GM21360 (cell line): ENCODE measurements around the gene CHD9.

Experiments used
- ATAC-seq: cut with Tn5 transposase; IDR thresholded peaks from one replicate; pipeline ENCODE4 v1.9.1; 2021; ENCODE audit warnings: mild to moderate bottlenecking, moderate library complexity; ENCODE audit not compliant: unreplicated experiment

The CHD9 gene

DNA sequence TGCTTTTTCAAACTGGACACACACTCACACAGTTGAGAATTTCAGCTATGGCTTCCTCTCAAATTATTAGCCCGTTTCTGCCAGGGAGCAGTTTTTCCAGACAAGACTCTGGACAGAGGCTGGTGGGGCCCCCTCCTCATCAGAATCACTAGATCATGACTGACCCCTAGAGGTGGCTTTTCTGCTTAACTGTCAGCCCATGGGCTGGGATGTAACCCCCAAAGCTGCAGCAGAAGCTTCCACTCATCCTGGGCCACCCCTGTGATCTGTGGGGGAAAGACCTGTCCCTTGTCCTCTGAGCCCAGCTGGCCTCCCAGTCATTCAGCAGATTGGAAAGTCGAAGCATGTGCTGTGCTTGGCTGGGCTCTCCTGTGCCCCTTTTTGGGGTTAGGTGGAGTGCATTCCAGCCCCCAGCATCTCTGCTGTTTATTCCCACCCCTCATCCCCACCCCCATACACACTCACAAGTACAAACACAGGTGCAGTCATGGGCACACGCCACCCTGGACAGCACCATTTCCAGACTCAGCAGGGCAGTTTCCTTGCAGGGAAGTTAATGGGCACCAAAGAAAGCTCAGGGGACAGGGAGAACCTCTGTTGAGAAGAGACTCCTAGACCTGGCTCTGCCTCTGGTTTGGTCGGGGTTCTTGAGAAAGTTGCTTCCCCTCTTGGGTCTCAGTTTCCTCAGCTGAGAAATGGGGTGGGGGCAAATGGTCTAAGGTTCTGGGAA lies 301.9 kb downstream of the CHD9 start:
- ATAC-seq, result no peak

DNA sequence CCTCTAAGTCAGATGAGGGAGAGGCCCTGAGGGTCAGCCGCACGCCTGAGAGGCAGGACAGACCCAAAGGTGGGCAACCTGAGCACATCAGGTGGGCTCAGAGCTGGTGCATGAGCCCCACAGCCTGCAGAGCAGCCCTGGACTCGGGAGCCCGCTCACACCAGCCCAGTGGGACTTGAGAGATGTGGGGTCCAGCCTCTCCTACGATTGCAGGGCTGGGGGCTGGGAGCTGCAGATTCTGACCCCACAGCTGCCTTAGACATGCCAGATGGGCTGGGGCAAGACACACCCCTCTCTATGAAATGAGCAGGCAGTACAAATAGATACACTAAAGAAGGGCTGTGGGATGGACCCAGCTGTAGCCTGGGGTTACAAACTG lies 302.4 kb downstream of the CHD9 start:
- ATAC-seq, result no peak

DNA sequence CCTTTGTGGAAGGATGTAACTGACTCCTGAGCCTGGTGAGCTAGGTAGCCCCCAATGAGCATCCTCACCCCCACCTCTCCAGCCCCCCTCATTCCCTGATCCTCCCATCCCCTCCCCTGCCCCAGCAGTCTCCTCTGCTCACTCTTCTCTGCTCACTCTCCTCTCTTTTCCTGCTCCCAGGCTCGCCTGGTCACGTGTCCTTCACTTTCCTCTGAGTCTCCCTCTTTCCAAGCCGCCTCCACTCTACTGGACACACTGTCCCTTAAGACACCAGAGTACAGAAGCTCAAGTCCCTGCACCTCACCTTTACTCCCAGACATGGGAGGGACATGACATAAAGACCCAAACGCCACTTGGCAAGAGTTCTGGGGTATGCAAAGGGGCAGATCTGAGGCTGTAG lies 303.2 kb downstream of the CHD9 start:
- no peak for ATAC-seq

DNA sequence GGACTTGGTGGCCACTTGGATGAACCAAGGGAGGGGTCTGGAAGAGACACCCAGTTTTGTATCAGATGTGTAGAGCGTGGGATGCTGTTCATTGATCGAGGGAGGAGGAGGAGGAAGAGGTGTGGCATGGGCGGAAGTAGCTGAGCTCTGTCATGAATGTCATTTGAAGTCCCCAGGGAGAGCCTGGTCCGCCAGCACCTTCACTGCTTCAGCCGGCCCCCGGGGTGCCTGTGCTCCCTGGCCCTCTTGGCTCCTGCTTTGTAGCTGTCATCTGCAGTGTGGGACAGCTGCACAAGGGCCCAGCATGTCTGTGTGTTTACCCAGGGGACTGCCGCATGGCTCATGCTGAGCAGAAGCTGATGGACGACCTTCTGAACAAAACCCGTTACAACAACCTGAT lies 304.1 kb downstream of the CHD9 start:
- ATAC-seq, result no peak

DNA sequence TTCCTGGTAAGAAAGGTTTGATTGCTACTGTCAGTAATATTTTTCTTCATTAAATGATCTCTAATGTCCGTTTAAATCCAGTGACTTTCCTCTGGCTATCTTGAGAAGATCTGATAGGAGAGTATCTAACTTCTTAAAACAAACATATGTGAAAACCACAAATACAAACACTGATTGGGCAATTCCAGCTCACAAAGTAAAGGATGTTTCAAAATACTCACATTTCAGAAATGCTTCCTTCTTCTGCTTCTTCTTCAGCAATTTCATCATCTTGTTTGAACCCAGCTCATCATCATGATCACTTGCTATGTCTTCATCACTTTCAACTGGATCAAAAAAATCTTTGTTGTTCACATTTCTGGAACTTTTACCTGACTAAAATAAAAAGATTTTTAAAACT lies 315.1 kb downstream of the CHD9 start:
- no peak for ATAC-seq

DNA sequence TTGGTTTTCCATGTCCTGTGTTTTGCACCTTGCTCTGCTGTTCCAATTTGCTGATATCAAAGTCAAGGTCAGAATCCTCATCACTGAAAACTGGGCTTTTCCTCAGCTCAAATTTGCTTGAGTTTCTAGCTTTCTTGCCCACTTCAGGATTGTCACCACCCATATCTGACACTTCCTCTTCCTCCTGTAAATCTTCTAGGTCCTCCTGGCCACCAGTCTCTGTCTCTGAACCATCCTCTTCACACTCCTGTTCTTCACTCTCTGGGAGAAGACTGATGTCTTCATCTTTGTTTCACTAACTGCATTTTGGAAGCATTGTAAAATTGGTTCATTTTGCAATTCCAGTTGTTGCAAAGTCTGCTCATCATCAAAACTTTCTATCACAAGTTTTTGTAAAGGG lies 316.0 kb downstream of the CHD9 start:
- ATAC-seq, result no peak

DNA sequence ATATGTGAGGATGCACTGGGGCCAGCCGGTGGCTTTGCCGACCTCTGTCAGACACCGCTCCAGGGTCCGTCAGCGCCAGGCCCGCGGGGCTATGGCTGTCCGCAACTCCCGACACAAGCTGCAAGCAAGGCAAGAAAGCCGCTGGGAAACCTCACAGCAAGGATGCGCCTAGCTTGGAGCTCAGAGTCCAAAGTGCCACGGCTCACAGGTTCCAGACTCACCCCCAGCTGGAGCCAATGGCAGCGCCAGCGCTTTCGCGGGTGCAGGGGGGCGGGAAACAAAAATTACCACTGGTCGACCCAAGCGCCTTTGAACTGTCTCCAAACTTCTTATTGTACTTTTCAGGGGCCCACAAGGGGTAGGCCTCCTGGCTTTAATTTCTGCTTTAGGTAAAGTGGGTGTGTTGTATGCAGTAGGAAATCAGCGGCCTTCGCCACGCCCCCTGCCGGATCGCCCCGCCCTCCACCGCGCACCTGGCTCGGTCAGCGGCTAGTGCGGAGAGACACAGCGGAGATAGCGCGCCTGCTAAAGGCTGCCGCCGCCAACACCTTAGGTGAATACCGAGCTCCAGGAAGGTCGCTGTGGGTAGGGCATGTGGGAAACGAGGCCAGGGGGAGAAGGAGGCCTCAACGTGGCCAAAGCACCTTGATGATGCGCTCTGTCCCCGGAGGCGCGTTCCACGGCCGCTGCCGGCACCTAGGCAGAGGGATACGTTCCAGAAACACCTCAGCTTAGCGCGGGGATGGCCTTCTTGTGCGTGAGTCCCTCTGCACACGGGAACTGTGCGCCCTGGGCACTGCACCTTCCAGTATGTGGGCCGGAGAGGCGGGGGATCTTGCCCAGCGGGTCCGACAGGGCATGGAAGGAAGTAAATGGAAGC lies 318.4 kb downstream of the CHD9 start:
- ATAC-seq, result no peak

DNA sequence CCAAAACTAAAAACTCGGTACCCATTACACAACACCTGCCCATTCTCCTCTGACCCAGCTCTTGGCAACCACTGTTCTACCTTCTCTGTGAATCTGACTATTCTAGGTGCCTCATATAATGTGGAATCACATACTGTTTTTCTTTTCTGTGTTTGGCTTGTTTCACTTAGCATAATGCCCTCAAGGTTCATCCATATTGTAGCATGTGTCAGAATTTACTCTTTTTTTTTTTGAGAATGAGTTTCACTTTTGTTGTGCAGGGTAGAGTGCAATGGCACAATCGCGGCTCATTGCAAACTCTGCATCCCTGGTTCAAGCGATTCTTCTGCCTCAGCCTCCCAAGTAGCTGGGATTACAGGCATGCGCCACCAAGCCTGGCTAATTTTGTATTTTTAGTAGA lies 320.0 kb downstream of the CHD9 start:
- ATAC-seq, result no peak

DNA sequence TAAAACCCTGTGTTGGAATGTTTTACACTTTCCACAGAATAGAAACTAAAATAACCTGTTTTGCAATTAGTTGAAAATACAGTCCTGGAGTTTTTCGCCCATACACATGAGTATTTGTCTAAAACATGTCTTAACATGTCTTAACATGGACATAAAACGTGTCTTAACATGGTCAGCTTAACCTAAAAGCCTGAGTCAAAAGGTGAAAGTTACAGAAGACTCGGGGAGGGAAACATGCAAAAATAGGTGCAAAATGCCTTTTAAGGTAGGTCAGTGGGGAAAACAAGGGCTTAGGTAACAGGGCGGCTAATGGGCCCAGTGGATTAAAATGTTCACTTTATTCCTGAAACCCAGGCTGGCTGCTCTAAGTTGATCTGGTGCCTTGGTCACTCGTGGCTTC lies 323.3 kb downstream of the CHD9 start:
- no peak for ATAC-seq
